KMS-11 (cell line): Measurements from ENCODE around the gene ZFP69.

Source experiments
- H2AFZ ChIP-seq: fragments of 200-600 bp; sonication (generic); 2 replicates; pipeline ENCODE4 v1.6.1; 2016; ENCODE audit warnings: antibody characterized with exemption, mixed run types, low read depth
- H3K27ac ChIP-seq: fragments of 200-600 bp; sonication (generic); 2 replicates; pipeline ENCODE4 v1.6.1; 2016; ENCODE audit warnings: mild to moderate bottlenecking, mixed run types
- H3K27me3 ChIP-seq: fragments of 200-600 bp; sonication (generic); 2 replicates; pipeline ENCODE4 v1.6.1; 2017; ENCODE audit warnings: mild to moderate bottlenecking, low read depth, mixed run types, moderate library complexity; ENCODE audit not compliant: insufficient read depth
- H3K36me3 ChIP-seq: fragments of 200-600 bp; sonication (generic); 2 replicates; pipeline ENCODE4 v1.6.1; 2017; ENCODE audit warnings: mild to moderate bottlenecking, mixed run types; ENCODE audit not compliant: insufficient read depth
- H3K4me1 ChIP-seq: fragments of 200-600 bp; sonication (generic); 2 replicates; pipeline ENCODE4 v1.6.1; 2016; ENCODE audit warnings: mild to moderate bottlenecking, low read depth, mixed run types; ENCODE audit not compliant: poor library complexity, severe bottlenecking
- H3K4me2 ChIP-seq: fragments of 200-600 bp; sonication (generic); 2 replicates; pipeline ENCODE4 v1.7.0; 2016; ENCODE audit warnings: mild to moderate bottlenecking, mixed run types
- H3K4me3 ChIP-seq: fragments of 200-600 bp; sonication (generic); IDR thresholded peaks from 2 replicates; pipeline ENCODE4 v1.6.1; 2017; ENCODE audit warnings: low read depth, low read length, mixed read lengths; ENCODE audit not compliant: insufficient read depth
- H3K79me2 ChIP-seq: fragments of 200-600 bp; sonication (generic); 2 replicates; pipeline ENCODE4 v1.6.1; 2016; ENCODE audit warnings: low read depth, mixed run types; ENCODE audit not compliant: insufficient read depth
- H3K9ac ChIP-seq: fragments of 200-600 bp; sonication (generic); 2 replicates; pipeline ENCODE4 v1.6.1; 2016; ENCODE audit warnings: mild to moderate bottlenecking, mixed run types
- H4K20me1 ChIP-seq: fragments of 200-600 bp; sonication (generic); 2 replicates; pipeline ENCODE4 v1.6.1; 2016; ENCODE audit warnings: mild to moderate bottlenecking, mixed run types; ENCODE audit not compliant: insufficient read depth
- TF ChIP-seq, protein P1 (sequence below): fragments of 200-600 bp; sonication (generic); conservative IDR thresholded peaks from 2 replicates; pipeline ENCODE4 v1.6.1; 2017; ENCODE audit warnings: low read depth, mild to moderate bottlenecking, antibody characterized with exemption, low read length, moderate library complexity, mixed read lengths

Gene ZFP69

GRCh38 chr1:40469327-40469726, 7.8 kb upstream of the ZFP69 start:
- Histone ChIP-seq H3K27me3 (no peaks in the 10 kb centered on the region), H2AFZ (no peak overlapping the region), H3K79me2 (no peaks in the 10 kb centered on the region), H3K4me2 (no peak overlapping the region), H3K9ac (no peak overlapping the region), H4K20me1 (no peaks in the 10 kb centered on the region), H3K4me3 (no peak overlapping the region), H3K36me3 (no peaks in the 10 kb centered on the region), H3K4me1 (no peaks in the 10 kb centered on the region), H3K27ac (no peak overlapping the region)
- TF ChIP-seq, protein P1, sequence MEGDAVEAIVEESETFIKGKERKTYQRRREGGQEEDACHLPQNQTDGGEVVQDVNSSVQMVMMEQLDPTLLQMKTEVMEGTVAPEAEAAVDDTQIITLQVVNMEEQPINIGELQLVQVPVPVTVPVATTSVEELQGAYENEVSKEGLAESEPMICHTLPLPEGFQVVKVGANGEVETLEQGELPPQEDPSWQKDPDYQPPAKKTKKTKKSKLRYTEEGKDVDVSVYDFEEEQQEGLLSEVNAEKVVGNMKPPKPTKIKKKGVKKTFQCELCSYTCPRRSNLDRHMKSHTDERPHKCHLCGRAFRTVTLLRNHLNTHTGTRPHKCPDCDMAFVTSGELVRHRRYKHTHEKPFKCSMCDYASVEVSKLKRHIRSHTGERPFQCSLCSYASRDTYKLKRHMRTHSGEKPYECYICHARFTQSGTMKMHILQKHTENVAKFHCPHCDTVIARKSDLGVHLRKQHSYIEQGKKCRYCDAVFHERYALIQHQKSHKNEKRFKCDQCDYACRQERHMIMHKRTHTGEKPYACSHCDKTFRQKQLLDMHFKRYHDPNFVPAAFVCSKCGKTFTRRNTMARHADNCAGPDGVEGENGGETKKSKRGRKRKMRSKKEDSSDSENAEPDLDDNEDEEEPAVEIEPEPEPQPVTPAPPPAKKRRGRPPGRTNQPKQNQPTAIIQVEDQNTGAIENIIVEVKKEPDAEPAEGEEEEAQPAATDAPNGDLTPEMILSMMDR, result no peak

DNA sequence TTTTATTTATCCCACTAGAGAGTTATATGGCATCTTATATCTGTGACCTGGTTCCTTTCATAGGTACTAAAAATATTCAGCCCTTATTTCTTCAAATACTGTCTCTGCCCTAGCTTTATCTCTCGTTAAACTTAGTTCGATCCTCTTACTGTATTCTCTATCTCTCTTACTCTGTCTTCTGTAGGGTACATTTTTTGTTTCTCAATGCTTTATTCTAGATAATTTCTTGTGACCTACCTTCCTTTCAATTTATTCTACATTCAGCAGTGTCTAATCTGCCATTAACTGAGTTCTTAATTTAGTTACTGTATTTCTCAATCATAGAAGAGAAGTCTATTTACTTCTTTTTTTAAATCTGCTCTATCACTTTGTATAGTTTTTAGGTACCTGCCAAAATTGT, 1.8 kb upstream of the ZFP69 start:
- no peaks in the 10 kb centered on the region for H3K27me3 ChIP-seq
- TF ChIP-seq, protein P1, result no peak
- no peaks in the 10 kb centered on the region for H3K4me1 ChIP-seq
- no peaks in the 10 kb centered on the region for H4K20me1 ChIP-seq
- H3K4me3 ChIP-seq, result no peak overlapping the region
- no peak overlapping the region for H3K27ac ChIP-seq
- H2AFZ ChIP-seq, result no peak overlapping the region
- no peaks in the 10 kb centered on the region for H3K79me2 ChIP-seq
- no peaks in the 10 kb centered on the region for H3K36me3 ChIP-seq
- H3K9ac ChIP-seq, result no peak overlapping the region
- no peak overlapping the region for H3K4me2 ChIP-seq

DNA sequence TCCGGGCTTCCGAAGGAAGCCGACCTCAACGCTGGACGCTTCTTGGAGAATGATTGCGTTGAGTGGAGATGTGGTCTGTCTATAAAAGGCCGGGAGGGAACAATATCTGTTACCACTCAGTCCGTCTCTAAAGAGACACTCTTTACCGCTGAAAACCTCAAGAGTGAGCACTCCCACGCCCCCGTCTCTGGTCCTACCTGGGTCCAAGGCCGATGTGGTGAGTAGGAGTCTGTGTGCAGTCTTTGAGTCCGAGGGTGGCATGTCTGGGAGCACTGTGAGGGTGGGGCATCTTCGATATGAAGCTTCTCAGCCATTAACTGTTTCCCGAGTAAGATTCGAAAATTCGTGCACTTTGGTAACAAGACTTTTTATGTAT, 576 bp downstream of the ZFP69 start:
- no peak overlapping the region for H3K27ac ChIP-seq
- no peak overlapping the region for H3K9ac ChIP-seq
- H3K27me3 ChIP-seq, result no peaks in the 10 kb centered on the region
- H3K4me1 ChIP-seq, result no peaks in the 10 kb centered on the region
- H3K36me3 ChIP-seq, result no peaks in the 10 kb centered on the region
- TF ChIP-seq, protein P1, result no peak
- H3K4me2 ChIP-seq, result no peak overlapping the region
- no peak overlapping the region for H3K4me3 ChIP-seq
- H4K20me1 ChIP-seq, result no peaks in the 10 kb centered on the region
- H2AFZ ChIP-seq, result no peak overlapping the region
- H3K79me2 ChIP-seq, result no peaks in the 10 kb centered on the region

DNA sequence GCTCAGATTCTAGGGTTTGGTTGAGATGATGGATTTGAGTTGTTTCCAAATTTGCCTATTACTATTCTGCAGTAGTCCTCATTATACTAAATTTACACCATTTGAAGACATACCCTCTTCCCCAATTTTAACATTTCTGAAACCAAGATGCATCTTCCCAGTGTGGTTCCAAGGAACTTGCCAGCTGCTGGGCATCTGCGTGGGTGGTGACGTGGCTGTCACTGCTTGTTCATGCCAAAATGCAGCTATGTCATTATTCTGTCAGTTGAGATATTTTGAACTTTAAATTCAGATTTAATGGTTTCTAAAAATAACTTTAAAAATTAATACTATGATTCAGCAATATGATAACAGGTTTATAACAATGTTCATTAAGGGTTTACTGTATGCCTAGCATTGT, 1.2 kb downstream of the ZFP69 start:
- Histone ChIP-seq H3K27ac (no peak overlapping the region), H2AFZ (no peak overlapping the region), H3K4me2 (no peak overlapping the region), H3K79me2 (no peaks in the 10 kb centered on the region), H3K36me3 (no peaks in the 10 kb centered on the region), H3K27me3 (no peaks in the 10 kb centered on the region), H3K4me1 (no peaks in the 10 kb centered on the region), H3K4me3 (no peak overlapping the region), H4K20me1 (no peaks in the 10 kb centered on the region), H3K9ac (no peak overlapping the region)
- TF ChIP-seq, protein P1, result no peak

GRCh38 chr1:40479156-40479555, 2.1 kb downstream of the ZFP69 start:
- no peaks in the 10 kb centered on the region for H3K4me1 ChIP-seq
- no peaks in the 10 kb centered on the region for H3K36me3 ChIP-seq
- H3K4me3 ChIP-seq, result no peak overlapping the region
- TF ChIP-seq, protein P1, result no peak
- no peak overlapping the region for H3K4me2 ChIP-seq
- H3K27me3 ChIP-seq, result no peaks in the 10 kb centered on the region
- H3K9ac ChIP-seq, result no peak overlapping the region
- no peak overlapping the region for H2AFZ ChIP-seq
- no peak overlapping the region for H3K27ac ChIP-seq
- H3K79me2 ChIP-seq, result no peaks in the 10 kb centered on the region
- no peaks in the 10 kb centered on the region for H4K20me1 ChIP-seq
